Lower leg skin (tissue), 3 donors: ENCODE data around the gene LASP1NB.

Experiments used
- POLR2A ChIP-seq, 2 donors: fragments of 450-650 bp; IDR thresholded peaks; one replicate each; pipeline ENCODE4 v1.6.1; 2016 to 2017; ENCODE audit warnings: antibody characterized with exemption in 2 of 2, mild to moderate bottlenecking in 1 of 2, moderate library complexity in 1 of 2
- TF ChIP-seq, protein P1 (sequence below), 3 donors: fragments of 450-650 bp; IDR thresholded peaks; one replicate each; pipeline ENCODE4 v1.5.1; 2016; ENCODE audit warnings: antibody characterized with exemption in 3 of 3, mild to moderate bottlenecking in 3 of 3, moderate library complexity in 2 of 3

DNA sequence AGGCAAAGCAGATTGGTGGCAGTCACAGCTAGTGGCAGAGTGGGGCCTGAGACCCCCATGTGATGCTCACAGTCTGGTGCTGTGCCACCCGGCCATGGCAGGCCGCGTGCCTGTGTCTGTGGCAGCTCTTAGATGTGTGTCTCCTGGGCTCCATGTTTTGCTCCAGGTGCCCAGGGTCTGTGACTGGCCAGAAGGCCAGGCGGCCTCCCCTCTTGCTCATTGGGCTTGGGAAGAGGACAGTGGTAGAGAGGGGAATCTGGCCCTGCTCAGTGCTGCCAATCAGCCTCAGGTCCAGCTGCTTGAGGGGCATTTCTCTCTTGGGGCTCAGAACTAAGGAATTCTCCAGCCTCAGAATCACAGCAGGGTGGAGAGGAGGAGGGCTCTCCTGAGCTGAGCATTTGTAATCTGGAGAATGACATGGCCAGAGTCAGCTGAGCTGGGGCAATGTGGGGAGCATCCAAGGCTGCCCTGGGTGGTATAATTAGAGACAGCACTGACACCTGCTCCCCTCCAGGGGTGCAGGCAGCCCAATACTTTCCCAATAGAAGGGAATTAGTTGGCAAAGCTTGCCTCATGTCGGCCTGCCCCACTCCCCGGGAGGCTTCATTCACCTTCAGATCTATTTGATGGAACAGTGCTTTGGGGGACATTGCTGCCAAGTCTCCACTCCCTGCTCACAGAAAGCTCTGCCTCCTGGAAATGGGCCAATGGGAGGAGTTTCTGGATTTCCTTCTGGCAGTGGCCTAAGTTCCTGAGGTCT lies 2.7 kb upstream of the LASP1NB start:
- TF ChIP-seq, protein P1, sequence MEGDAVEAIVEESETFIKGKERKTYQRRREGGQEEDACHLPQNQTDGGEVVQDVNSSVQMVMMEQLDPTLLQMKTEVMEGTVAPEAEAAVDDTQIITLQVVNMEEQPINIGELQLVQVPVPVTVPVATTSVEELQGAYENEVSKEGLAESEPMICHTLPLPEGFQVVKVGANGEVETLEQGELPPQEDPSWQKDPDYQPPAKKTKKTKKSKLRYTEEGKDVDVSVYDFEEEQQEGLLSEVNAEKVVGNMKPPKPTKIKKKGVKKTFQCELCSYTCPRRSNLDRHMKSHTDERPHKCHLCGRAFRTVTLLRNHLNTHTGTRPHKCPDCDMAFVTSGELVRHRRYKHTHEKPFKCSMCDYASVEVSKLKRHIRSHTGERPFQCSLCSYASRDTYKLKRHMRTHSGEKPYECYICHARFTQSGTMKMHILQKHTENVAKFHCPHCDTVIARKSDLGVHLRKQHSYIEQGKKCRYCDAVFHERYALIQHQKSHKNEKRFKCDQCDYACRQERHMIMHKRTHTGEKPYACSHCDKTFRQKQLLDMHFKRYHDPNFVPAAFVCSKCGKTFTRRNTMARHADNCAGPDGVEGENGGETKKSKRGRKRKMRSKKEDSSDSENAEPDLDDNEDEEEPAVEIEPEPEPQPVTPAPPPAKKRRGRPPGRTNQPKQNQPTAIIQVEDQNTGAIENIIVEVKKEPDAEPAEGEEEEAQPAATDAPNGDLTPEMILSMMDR (IDR thresholded peaks at IDR 0.05) = no peak
- no peak for TF ChIP-seq POLR2A (IDR thresholded peaks at IDR 0.05)
